Fibroblast of gingiva (primary cell): ENCODE results near the gene DOCK4.
"Not testable (repeated sequence)": the region's sequence is repeated elsewhere in the genome, so short reads cannot be mapped to it uniquely, and the experiment has no call there.

Source experiments
- DNase-seq: peaks from one replicate; pipeline ENCODE4 v3.0.0-alpha.2; 2011; ENCODE audit warnings: low read depth

The DOCK4 gene

DNA sequence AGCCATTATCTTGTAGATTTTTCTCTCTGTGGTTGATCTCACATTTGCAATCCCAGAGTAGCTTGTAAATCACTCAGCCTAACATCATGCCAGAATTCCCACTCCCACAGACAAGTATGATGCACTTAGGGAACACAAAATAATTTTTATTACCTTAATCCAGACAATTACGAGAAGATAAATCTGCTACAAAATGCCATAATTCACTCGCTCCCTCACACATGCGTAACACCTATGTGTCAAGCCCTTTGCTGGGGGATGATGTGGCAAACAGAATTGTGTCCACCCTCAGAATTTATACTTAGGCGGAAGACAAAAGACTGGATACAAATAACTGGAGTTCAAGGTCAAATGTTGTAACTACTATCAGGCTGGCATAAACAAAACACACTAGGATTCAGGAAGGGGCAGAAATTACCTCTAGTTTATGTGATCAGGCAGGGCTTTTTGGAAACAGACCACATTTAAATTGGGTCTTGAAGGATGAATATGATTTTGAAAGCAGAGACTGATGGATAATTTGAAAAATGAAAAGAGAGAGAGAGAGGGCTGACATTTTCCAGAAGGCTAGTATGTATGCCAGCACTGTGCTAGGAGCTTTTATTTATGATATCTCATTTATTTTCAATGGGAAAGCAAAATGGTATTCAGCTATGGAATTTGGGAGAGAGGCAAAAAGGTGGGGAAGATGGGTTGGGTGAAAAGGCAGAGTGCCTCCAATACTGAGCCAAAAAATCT lies 69.8 kb downstream of the DOCK4 start:
- no peak for DNase-seq

DNA sequence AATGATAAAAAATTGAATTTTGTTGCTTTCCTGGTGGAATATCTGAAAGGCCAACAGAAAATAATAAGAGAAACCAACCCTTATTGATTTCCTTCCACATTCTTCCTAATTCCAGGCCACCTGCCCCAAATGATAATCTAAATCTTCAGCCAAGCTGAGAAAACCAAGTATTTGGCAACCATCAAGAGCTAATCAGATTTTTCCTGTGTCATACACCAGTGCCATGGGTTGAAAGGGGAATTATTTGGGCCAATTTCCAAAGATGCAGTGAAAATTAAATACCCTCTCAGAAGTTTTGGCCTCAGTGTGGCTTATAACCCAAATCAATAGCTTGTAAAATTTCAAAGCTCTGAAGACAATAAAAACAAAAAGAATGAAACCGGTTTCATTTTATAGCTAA lies 70.4 kb downstream of the DOCK4 start:
- no peak for DNase-seq

DNA sequence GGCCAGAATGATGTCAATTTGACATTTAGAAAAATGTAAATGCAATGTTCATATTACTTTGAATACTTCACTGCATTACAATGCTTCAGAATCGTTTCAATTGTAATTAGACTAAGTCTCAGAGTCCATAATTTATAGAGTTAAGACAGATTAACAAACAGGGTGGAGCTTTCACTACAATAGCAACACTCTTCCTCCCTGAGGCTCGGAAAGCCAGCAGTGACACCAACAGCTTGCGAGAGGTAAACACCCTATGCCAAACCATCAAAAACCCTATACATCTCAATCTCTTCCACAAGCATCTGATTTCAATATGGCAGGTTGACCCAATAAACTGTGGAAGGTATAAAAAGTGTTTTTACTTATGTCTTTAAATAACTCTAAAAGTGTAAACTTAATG lies 72.2 kb downstream of the DOCK4 start:
- no peak for DNase-seq

DNA sequence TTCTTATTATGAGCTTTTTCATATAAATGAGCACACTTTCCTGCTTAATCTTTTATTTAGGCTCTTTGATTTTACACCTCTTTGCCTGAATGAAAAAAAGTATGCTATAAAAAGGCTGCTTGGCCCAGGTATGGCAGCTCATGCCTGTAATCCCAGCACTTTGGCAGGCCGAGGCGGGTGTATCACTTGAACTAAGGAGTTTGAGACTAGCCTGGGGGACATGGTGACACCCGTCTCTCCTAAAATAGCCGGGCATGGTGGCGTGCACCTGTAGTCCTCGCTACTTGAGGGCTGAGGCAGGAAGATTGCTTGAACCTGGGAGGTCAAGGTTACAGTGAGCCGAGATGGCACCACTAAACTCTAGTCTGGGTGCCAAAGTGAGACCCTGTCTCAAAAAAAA lies 72.9 kb downstream of the DOCK4 start:
- no peak for DNase-seq

DNA sequence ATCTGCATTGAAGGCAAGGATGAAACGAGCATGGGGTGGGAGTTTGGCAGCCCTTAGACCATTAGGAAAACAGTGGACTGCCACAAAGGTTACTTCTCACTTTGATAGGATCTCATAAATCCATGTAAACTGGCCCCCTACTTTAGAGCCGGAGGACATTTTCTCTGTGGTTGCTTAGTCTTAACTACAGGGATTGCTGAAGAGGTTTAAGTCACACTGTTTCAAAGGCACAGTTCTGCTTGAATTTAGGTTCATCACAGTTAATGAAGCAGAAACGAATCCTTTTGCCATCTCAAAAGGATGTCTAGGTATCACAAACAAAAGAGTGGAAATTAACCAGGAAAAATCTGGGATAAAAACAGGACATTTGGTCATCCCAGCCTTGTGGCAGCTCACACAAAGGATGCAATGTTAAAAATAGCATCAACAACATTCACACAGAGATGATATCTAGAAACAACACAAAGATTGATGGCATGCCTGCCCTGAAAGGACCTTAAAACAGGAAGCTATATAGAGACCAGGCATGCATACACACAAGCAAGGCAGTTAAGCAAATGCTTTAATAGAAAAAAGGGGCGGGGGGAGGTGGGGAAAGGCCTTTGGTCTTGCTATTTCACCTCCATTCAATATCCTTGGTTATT lies 74.0 kb downstream of the DOCK4 start:
- no peak for DNase-seq

DNA sequence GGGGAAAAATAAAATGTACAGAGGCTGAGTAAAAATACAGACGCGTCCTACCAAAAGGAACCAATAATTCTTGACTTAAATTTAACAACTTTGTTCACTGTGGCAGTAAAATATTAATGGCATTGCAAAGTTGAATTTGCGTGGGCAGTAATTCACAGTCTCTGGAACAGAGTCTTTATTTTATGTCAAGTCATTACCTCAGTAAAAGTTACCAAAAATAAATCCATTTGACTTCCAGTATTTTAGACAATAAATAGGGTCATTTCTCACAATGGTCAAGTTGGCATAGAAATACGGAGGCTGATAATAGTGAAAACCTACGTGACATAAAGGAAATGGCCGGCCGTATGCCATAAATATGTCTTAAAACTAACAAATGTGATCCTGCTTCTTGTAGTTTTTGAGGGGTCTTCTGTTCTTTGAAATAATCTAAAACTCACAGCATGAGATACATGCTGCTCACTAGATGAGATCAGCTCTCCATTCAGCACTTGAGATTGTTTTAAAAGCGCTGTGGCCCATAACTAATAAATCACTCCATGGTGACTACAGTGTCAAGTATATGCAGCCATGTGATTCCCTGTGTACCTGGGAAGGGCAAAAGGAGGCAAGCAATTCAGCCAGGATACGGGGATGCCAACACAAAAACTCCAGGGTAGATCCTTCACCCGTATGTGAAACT lies 75.3 kb downstream of the DOCK4 start:
- no peak for DNase-seq

DNA sequence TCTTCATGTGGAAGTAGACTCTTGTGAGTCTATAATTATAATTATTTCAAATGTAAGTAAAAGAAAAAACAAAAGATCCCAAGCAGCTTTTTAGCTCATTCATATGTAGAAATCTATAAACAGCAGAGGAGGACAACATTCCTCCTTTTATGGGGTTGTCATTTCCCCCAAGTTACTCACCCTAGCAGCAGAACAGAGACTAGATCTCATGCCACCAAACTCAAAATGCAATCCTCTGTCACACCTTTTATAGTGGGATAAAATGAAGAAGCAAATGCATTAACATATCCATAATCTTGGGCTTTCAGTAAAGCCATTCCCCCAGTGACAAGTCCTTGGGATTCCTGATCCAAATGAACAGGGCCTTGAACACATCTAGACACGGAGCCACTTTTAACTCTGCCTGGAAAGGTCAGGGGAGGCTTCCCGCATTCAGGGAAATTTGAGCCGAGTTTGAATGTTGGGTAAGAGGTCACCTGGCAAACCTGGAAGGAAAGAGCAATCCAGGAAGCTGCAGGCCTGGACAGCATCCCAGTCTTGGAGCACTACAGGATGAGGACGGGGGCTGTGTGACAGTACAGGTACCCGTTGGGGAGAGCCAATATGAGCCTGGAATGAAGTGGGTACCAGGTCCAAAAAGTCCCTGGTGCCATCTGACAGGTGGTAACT lies 76.4 kb downstream of the DOCK4 start:
- DNase-seq, result no peak

DNA sequence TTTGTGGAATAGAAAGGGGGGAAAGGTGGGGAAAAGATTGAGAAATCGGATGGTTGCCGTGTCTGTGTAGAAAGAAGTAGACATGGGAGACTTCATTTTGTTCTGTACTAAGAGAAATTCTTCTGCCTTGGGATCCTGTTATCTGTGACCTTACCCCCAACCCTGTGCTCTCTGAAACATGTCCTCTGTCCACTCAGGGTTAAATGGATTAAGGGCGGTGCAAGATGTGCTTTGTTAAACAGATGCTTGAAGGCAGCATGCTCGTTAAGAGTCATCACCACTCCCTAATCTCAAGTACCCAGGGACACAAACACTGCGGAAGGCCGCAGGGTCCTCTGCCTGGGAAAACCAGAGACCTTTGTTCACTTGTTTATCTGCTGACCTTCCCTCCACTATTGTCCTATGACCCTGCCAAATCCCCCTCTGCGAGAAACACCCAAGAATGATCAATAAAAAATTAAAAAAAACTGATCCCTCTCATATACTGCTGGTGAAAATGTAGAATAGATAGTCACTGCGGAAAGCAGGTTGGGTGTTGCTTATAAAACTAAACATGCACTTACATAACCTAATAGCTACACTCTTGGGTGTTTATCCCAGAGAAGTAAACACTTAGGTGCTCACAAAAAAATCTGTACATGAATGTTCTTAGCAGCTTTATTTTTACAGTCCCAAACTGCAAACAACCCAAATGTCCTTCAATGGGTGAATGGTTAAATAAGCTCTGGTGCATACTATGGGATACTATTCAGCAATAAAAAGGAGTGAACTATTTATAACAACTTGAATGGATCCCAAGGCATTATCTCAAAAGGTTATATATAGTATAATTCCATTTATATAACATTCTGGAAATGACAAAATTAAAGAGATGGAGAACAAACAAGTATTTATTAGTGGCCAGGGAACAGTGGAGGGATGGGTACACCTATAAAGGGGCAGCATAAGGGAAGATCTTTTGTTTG lies 77.5 kb downstream of the DOCK4 start:
- DNase-seq, result not testable (repeated sequence)

DNA sequence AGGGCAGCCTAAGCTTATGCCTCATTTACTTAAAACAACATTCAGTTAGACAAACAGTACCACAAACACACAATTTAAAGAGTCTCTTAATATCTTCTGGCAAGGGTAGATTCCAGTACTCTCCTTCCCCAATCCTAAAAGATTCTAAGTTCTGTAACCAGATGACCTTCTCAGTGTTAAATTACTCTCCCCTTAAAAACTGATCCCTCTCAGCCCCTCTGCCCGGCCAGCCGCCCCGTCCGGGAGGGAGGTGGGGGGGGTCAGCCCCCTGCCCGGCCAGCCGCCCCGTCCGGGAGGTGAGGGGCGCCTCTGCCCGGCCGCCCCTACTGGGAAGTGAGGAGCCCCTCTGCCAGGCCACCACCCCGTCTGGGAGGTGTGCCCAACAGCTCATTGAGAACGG lies 78.2 kb downstream of the DOCK4 start:
- DNase-seq, result not testable (repeated sequence)

DNA sequence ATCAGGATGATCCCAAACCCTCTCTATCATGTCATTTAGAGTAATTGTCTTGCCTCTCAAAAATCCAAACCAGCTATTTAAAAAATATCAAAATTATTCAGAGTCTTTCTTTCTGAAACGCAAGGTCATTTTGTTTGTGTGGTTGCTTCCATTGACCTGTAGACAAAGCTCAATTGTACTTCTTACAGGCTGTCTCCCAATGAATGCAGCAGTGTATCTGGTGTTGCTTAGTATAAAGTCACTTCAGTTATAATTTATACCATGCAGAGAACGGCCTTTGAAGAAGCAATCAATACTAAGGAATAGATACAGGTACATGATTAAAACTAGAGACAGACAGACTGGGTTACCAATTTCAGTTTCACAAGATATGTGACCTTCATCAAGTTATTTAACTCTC lies 80.9 kb downstream of the DOCK4 start:
- DNase-seq, result no peak

DNA sequence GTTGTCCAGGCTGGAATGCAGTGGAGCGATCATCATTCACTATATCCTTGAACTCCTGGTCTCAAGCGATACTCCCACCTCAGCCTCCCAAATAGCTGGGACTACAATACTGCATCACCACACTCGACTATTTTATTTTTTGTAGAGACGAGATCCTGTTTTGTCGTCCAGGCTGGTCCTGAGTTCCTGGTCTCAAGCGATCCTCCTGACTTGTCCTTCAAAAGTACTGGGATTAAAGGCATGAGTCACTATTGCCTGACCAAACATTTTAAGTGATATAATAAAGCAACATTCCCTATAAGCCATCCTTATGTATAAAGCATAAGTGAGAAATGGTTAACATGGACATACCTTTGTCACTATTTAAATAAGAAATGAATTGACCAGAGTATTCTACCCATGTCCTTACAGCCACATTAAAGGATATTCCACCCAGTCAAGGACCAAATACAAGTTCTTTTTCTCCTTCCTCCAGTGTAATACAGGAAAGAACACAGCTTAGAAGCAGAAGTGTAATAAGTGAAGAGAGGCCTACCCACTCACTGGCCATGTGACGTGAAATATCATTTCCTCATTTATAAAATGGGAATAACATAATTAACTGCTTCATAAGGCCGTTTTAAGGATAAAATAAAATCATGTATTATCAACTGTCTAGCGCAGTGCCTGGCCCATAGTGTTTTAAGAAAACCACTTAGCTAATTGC lies 82.0 kb downstream of the DOCK4 start:
- DNase-seq, result no peak

DNA sequence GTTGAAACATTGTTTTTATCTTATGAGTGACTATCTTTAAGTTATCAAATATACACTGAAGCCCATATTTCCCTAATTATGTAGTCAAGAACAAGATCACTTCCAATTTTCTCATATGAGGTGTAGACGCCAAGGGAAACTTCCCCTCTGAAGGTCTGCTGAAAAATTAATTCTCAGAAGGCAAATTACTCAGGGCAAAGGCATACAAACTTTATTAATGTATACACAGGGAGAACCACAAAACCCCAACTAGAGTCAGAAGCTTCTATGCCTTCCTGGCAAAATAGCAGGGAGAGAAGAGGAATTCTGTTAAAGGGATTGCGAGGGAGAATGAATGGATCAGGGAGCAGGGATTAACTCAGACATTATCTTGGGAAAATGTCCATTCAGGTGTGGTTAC lies 83.4 kb downstream of the DOCK4 start:
- DNase-seq, result no peak

DNA sequence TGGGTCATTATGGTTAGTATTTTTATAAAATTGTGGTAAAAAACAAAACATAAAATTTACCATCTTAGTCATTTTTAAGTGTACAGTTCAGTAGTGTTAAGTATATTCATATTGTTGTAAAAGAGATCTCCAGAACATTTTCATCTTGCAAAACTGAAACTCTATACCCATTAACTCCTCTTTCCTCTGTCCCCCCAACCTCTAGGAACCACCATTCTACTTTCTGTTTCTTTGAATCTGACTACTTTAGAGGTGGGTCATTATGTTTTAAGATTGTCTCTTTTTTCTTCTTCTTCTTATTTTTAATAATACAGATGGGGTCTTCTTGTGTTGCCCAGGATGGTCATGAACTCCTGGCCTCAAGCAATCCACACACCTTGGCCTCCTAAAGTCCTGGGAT lies 84.1 kb downstream of the DOCK4 start:
- DNase-seq, result no peak

DNA sequence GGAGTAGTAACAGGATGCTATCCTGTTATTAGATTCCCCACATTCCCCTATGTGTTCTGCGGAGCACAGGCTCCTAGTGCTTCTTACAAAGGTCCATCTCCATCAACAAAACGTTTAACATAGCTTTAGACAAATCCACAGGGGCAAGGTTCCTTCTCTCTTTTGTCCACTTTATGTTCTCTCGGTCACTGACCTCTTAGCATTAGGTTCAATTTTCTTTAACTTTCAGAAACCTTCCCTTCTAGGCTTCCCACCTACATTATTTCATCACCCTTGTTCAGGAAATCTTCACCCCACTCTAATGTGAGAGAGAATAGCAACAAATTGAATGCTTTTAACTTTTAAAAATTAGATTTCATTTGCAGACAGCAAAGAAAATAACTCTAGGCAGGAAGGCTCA lies 84.9 kb downstream of the DOCK4 start:
- DNase-seq, result no peak

DNA sequence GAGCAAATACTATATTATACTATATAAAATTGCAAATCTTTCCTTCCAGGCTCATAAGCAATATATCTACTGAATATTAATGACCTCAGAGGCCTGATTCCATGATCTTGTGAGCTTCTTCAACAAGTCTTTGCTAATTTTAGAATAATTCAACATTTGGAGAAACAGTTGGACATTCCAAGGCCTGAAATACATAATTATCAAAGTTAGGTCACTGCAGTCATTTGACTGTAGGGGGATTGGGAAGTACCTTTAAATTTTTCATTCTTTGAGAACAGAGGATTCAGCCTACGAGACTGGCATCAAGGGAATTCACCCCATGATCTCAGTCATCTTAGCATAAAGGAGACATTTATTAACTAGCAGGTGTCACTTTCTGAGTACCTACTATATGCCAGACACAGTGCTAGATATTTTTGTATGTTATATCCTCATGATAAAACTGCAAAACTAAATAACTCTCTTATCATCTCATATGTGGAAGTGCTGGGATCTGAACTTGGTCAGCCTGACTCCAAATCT lies 85.4 kb downstream of the DOCK4 start:
- no peak for DNase-seq

DNA sequence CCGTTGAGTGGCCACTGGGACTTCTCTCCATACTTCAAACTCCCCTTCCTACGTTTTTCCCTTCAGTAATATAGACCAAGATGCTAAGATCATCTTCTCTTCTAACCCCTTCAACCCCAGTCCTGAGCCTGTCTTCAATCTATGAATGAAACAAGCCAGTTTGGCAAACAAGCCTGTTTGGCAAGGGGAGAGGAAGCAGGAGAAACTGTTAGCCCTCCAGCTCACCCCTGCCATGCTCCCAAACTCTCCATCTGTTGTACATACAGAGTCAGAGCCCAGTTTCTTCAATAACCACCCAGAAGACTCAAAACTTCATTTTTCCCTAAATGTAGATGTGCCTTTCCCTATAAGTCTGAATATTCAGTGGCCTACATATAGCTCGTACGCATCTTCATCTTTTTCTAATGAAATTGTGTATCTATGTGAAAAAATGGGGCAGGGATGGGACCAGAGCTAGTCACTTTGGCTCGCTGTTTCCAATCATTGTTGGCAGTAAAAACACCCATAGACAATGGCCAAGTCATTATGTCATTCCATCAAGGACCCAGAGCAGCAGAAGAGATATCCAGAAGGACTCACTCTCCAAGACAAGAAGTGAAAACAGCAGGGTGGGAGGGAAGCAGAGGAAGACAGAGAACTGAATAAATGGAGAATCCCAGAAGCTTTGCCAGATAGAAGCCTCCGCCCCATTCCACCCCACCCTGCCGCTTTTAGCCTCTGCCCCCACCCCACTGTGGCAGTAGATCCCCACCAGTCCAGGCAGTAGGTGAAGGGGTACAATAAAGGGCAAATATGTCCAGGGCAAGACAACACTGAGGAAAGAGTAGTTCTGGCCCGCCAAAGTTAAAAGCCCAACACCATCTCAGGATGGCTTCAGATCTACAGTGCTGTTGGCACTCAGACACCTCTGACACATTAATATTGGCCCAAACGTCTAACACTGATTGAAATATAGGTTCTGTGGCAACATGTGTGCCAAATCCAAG lies 87.3 kb downstream of the DOCK4 start:
- DNase-seq, result no peak

DNA sequence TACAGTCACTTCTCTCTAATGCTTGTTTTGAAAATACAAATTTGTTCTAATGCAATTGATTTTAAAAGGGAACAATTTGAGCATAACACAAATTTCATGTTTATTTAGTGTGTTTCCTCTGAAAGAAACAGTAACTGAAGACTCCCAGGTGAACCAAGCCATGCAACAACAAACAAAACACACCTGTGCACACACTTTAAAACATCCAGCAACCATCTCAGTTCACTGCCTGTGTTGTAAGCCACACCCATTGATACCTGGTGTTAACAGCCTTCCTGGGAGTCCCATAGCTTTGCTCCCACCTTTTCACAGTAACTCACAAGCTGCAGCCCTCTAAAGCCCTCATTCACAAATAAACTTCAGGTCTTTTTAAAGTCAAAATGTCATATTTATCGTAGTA lies 89.3 kb downstream of the DOCK4 start:
- DNase-seq, result no peak

DNA sequence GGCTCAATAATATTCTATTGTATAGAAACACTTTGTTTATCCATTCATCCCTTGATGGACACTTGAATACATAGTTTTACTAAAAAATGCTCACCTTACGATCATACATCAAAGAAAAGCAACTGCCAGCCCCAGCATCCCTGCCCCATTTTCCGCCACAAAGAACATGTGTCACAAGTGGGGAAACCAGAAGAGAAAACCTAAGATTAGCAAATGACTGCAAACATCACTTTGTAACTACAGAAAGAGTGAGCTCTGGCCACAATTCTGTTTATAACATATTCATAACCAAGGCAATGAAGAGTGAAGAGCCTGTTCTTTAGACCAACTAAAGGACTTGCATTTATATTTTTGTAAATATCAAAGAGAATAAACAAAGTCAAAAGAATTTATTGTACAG lies 89.8 kb downstream of the DOCK4 start:
- DNase-seq, result no peak

DNA sequence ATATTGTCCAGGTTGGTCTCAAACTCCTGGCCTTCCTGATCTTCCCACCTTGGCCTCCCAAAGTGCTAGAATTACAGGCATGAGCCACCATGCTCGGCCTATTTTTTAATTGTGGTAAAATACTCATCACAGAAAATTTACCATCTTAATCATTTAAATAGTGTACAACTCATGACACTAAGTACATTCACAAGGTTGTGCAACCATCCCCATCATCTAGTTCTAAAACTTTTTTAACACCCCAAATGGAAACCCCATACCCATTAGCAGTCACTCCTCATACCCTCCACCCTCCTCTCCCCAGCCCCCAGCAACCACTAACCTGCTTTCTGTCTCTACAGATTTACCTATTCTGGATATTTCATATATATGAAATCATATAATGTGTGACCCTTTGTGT lies 90.3 kb downstream of the DOCK4 start:
- no peak for DNase-seq
